H9 (cell line): ENCODE results near the gene WNT8A. TPM values are rescaled to one million over a fixed set of nuclear protein-coding genes. Genes with fewer than 3 reads are reported as not detected.
"Not testable (repeated sequence)": the region's sequence is repeated elsewhere in the genome, so short reads cannot be mapped to it uniquely, and the experiment has no call there.

Experiments
- DNase-seq: peaks from one replicate; pipeline ENCODE4 v3.0.0-alpha.2; 2017
- H2AFZ ChIP-seq: one replicate; pipeline ENCODE4 v1.6.1; 2013; ENCODE audit warnings: mild to moderate bottlenecking, low read length, control low read depth, moderate library complexity
- H2AK5ac ChIP-seq: 2 replicates; pipeline ENCODE4 v1.6.1; 2013; ENCODE audit warnings: low read length, control low read depth, mixed read lengths; ENCODE audit not compliant: insufficient read length
- H2BK120ac ChIP-seq: one replicate; pipeline ENCODE4 v1.6.1; 2013; ENCODE audit warnings: low read depth, mild to moderate bottlenecking, low read length, control low read depth, inconsistent platforms; ENCODE audit not compliant: poor library complexity, severe bottlenecking
- H2BK12ac ChIP-seq: 2 replicates; pipeline ENCODE4 v1.6.1; 2013; ENCODE audit warnings: low read length, control low read depth, mixed read lengths, low read depth; ENCODE audit not compliant: insufficient read length
- H2BK15ac ChIP-seq: 2 replicates; pipeline ENCODE4 v1.6.1; 2013; ENCODE audit warnings: low read depth, low read length, control low read depth
- H2BK20ac ChIP-seq: one replicate; pipeline ENCODE4 v1.6.1; 2013; ENCODE audit warnings: low read depth, mild to moderate bottlenecking, low read length, control low read depth, inconsistent platforms; ENCODE audit not compliant: poor library complexity, severe bottlenecking
- H2BK5ac ChIP-seq: 2 replicates; pipeline ENCODE4 v1.6.1; 2013; ENCODE audit warnings: low read length, control low read depth, mixed read lengths; ENCODE audit not compliant: insufficient read length
- H3K14ac ChIP-seq: 2 replicates; pipeline ENCODE4 v1.6.1; 2013; ENCODE audit warnings: low read length, control low read depth; ENCODE audit not compliant: insufficient read depth
- H3K18ac ChIP-seq: 2 replicates; pipeline ENCODE4 v1.6.1; 2013; ENCODE audit warnings: low read depth, mild to moderate bottlenecking, mixed read lengths, low read length, control low read depth; ENCODE audit not compliant: insufficient read length
- H3K23ac ChIP-seq: 2 replicates; pipeline ENCODE4 v1.6.1; 2013; ENCODE audit warnings: low read length, control low read depth, mixed read lengths, low read depth; ENCODE audit not compliant: insufficient read length
- H3K23me2 ChIP-seq: 2 replicates; pipeline ENCODE4 v1.6.1; 2013; ENCODE audit warnings: low read depth, mild to moderate bottlenecking, mixed read lengths, low read length, control low read depth; ENCODE audit not compliant: insufficient read length, poor library complexity, severe bottlenecking
- H3K27ac ChIP-seq: 2 replicates; pipeline ENCODE4 v1.5.1; 2013; ENCODE audit warnings: low read length, control low read depth, mixed read lengths, low read depth; ENCODE audit not compliant: insufficient read length
- H3K27me3 ChIP-seq: 2 replicates; pipeline ENCODE4 v1.6.1; 2013; ENCODE audit warnings: low read length, control low read depth, inconsistent platforms; ENCODE audit not compliant: insufficient read depth
- H3K4ac ChIP-seq: 2 replicates; pipeline ENCODE4 v1.6.1; 2013; ENCODE audit warnings: low read depth, mild to moderate bottlenecking, control low read depth, inconsistent platforms, low read length, moderate library complexity
- H3K4me1 ChIP-seq: 2 replicates; pipeline ENCODE4 v1.6.1; 2013; ENCODE audit warnings: low read length, control low read depth, inconsistent platforms; ENCODE audit not compliant: insufficient read depth
- H3K4me2 ChIP-seq: 2 replicates; pipeline ENCODE4 v1.6.1; 2013; ENCODE audit warnings: low read length, control low read depth, mixed read lengths; ENCODE audit not compliant: insufficient read length, insufficient read depth
- H3K56ac ChIP-seq: 2 replicates; pipeline ENCODE4 v1.6.1; 2013; ENCODE audit warnings: low read depth, mild to moderate bottlenecking, mixed read lengths, low read length, control low read depth; ENCODE audit not compliant: insufficient read length
- H3K79me1 ChIP-seq: 2 replicates; pipeline ENCODE4 v1.6.1; 2013; ENCODE audit warnings: low read depth, mild to moderate bottlenecking, moderate library complexity, low read length, control low read depth, inconsistent platforms; ENCODE audit not compliant: insufficient read depth, poor library complexity, severe bottlenecking
- H3K79me2 ChIP-seq: 2 replicates; pipeline ENCODE4 v1.6.1; 2013; ENCODE audit warnings: low read length, control low read depth, inconsistent platforms; ENCODE audit not compliant: insufficient read depth
- H3K9ac ChIP-seq: 2 replicates; pipeline ENCODE4 v1.6.1; 2013; ENCODE audit warnings: low read length, control low read depth, mixed read lengths; ENCODE audit not compliant: insufficient read length; ENCODE audit errors: extremely low read depth
- H3K9me3 ChIP-seq: one replicate; pipeline ENCODE4 v1.6.1; 2013; ENCODE audit warnings: low read depth, low read length, inconsistent platforms; ENCODE audit not compliant: control insufficient read depth
- H3T11ph ChIP-seq: one replicate; pipeline ENCODE4 v1.6.1; 2013; ENCODE audit warnings: mild to moderate bottlenecking, low read length, control low read depth, inconsistent platforms
- H4K20me1 ChIP-seq: one replicate; pipeline ENCODE4 v1.6.1; 2013; ENCODE audit not compliant: control insufficient read depth, insufficient read length, insufficient read depth
- H4K5ac ChIP-seq: 2 replicates; pipeline ENCODE4 v1.6.1; 2013; ENCODE audit warnings: low read depth, mild to moderate bottlenecking, mixed read lengths, low read length, control low read depth; ENCODE audit not compliant: insufficient read length
- H4K8ac ChIP-seq: replicated peaks from 2 replicates; pipeline ENCODE4 v1.6.1; 2013; ENCODE audit warnings: low read length, control low read depth, mixed read lengths, low read depth; ENCODE audit not compliant: insufficient read length
- H4K91ac ChIP-seq: 2 replicates; pipeline ENCODE4 v1.6.1; 2013; ENCODE audit warnings: low read depth, mild to moderate bottlenecking, moderate library complexity, mixed read lengths, low read length, control low read depth; ENCODE audit not compliant: insufficient read length
- H3K27ac Mint-ChIP-seq, 3 experiments: 2 replicates in 2 of 3; 3 replicates in 1 of 3; pipeline ENCODE4 v1.8.0; 2020 to 2021; ENCODE audit warnings: mixed read lengths in 3 of 3, mild to moderate bottlenecking in 1 of 3, moderate library complexity in 1 of 3
- H3K27me3 Mint-ChIP-seq: 2 replicates; pipeline ENCODE4 v1.8.0; 2021; ENCODE audit warnings: low read depth, mild to moderate bottlenecking, moderate library complexity, mixed read lengths
- H3K36me3 Mint-ChIP-seq, 3 experiments: 2 replicates in 2 of 3; 3 replicates in 1 of 3; pipeline ENCODE4 v1.8.0; 2020 to 2021; ENCODE audit warnings: low read depth in 3 of 3, mixed read lengths in 3 of 3; ENCODE audit not compliant: insufficient read depth in 1 of 3
- H3K4me1 Mint-ChIP-seq, 2 experiments: 2 replicates each; pipeline ENCODE4 v1.8.0; 2020; ENCODE audit warnings: mixed read lengths in 2 of 2
- H3K4me3 Mint-ChIP-seq, 2 experiments: 2 replicates in 1 of 2; 3 replicates in 1 of 2; pipeline ENCODE4 v1.8.0; 2020 to 2021; ENCODE audit warnings: mild to moderate bottlenecking in 2 of 2, mixed read lengths in 2 of 2, moderate library complexity in 1 of 2
- H3K9me3 Mint-ChIP-seq, 2 experiments: 2 replicates in 1 of 2; 3 replicates in 1 of 2; pipeline ENCODE4 v1.8.0; 2020; ENCODE audit warnings: mild to moderate bottlenecking in 2 of 2, mixed read lengths in 2 of 2, moderate library complexity in 1 of 2
- CTCF ChIP-seq: fragments of 200-600 bp; sonication (generic); conservative IDR thresholded peaks from 3 replicates; pipeline ENCODE4 v1.8.0; 2021; ENCODE audit warnings: antibody characterized with exemption, mild to moderate bottlenecking
- WGBS: extraction: QIAGEN DNeasy Blood & Tissue Kit; methylation state at CpG from one replicate; pipeline ENCODE4 v1.1.7; 2013; ENCODE audit warnings: missing lambda C conversion rate, low lambda C conversion rate, mixed read lengths; ENCODE audit not compliant: insufficient read length; ENCODE audit errors: extremely low coverage; 5-methylcytosine and 5-hydroxymethylcytosine counted together
- total RNA-seq: library from RNA; stranded (reverse); gene quantifications from 2 replicates; pipeline ENCODE4 v1.2.1, GENCODE V29; 2021

WNT8A gene
- total RNA-seq, 1 experiment from 2014 or later: 0.33 TPM

DNA sequence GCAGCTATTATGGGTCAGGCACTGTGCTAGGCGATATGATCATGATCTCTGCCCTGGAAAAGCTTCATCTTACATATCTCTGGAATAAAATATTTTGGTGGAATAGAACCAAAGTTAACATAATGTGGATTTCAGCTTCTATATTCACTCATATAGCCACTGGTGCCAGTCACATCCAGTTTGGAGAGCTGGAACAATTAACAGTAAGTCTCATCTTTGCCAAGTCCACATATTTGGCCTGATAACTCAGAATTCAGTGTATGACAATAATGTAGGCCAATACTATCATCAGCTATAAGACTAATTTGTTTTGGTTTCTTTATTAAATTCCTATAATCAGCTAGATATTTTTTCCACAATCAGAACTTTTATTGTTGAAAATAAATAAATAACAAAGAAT, 45.0 kb upstream of the WNT8A start:
- no CpG with 5 or more reads among the region's 1 CpG for WGBS
- H3K4ac ChIP-seq: no peak overlapping the region

GRCh38 chr5:138045283-138045682, 38.5 kb upstream of the WNT8A start:
- not testable (repeated sequence) for H3K4me1 ChIP-seq, H3K9me3 Mint-ChIP-seq, H2BK120ac ChIP-seq, H3K27me3 ChIP-seq, H2BK20ac ChIP-seq, H3K27ac Mint-ChIP-seq, H3K4me3 Mint-ChIP-seq, H2BK12ac ChIP-seq, H4K20me1 ChIP-seq, H3K79me1 ChIP-seq, H2BK5ac ChIP-seq, H3K56ac ChIP-seq, H3K27ac ChIP-seq, H3K9ac ChIP-seq, H2AFZ ChIP-seq, H3K23ac ChIP-seq, H4K8ac ChIP-seq, H2BK15ac ChIP-seq, H3K4ac ChIP-seq, H4K5ac ChIP-seq, H3K4me1 Mint-ChIP-seq, H3K4me2 ChIP-seq, H3K9me3 ChIP-seq, H3K18ac ChIP-seq, H3K36me3 Mint-ChIP-seq, DNase-seq, H3K23me2 ChIP-seq, H4K91ac ChIP-seq, H2AK5ac ChIP-seq, H3K79me2 ChIP-seq, H3K27me3 Mint-ChIP-seq, H3K14ac ChIP-seq, H3T11ph ChIP-seq
- no CpG with 5 or more reads among the region's 3 CpGs for WGBS

More for the DNA sequence above, 45.0 kb upstream of the WNT8A start:
- no peaks in the 10 kb centered on the region for H3K79me2 ChIP-seq
- no peak for TF ChIP-seq CTCF
- H2AK5ac ChIP-seq: no peak overlapping the region
- H2BK120ac ChIP-seq: no peak overlapping the region
- H3K4me3 Mint-ChIP-seq: no peak overlapping the region
- no peak overlapping the region for H3K9ac ChIP-seq
- no peaks in the 10 kb centered on the region for H3K27me3 ChIP-seq
- H3K27ac Mint-ChIP-seq: no peak overlapping the region
- no peak overlapping the region for H4K5ac ChIP-seq
- H3K23ac ChIP-seq: no peak overlapping the region
- H3K4me2 ChIP-seq: no peak overlapping the region
- H3K56ac ChIP-seq: no peak overlapping the region
- H4K20me1 ChIP-seq: no peaks in the 10 kb centered on the region
- H2BK5ac ChIP-seq: no peak overlapping the region
- H3K14ac ChIP-seq: no peak overlapping the region
- H4K91ac ChIP-seq: no peak overlapping the region
- H3K27me3 Mint-ChIP-seq: no peaks in the 10 kb centered on the region
- H3K27ac ChIP-seq: no peak overlapping the region
- no peak overlapping the region for H3K18ac ChIP-seq
- peaks cover 6 to 10% of the 10 kb centered on the region in 2 experiments for H3K4me1 Mint-ChIP-seq
- H2BK12ac ChIP-seq: no peak overlapping the region
- H3K79me1 ChIP-seq: no peaks in the 10 kb centered on the region
- no peaks in the 10 kb centered on the region for H3K9me3 Mint-ChIP-seq
- no peaks in the 10 kb centered on the region for H3K4me1 ChIP-seq
- no peaks in the 10 kb centered on the region for H3K23me2 ChIP-seq
- no peak overlapping the region for H4K8ac ChIP-seq
- H2BK20ac ChIP-seq: no peak overlapping the region
- no peak overlapping the region for H2AFZ ChIP-seq
- no peaks in the 10 kb centered on the region for H3K36me3 Mint-ChIP-seq
- DNase-seq: no peak
- H3K9me3 ChIP-seq: no peaks in the 10 kb centered on the region
- no peak overlapping the region for H3T11ph ChIP-seq
- no peak overlapping the region for H2BK15ac ChIP-seq
